ENCODE measurements around the gene APOBEC3C.
"Not testable (repeated sequence)": the region's sequence is repeated elsewhere in the genome, so short reads cannot be mapped to it uniquely, and the experiment has no call there.

Gene APOBEC3C

GRCh38 chr22:39024519-39025308 lies 10.7 kb downstream of the APOBEC3C start:
- peak in 1 of 2 donors; percentile 50 for DNase-seq

- DNase-seq = no peak
Observed at GRCh38 chr22:39026509-39027150, 12.6 kb downstream of the APOBEC3C start.

- no peak for DNase-seq
Observed at GRCh38 chr22:39027717-39028116, 13.7 kb downstream of the APOBEC3C start.

- no peak for DNase-seq
Observed at GRCh38 chr22:39028281-39028680, 14.2 kb downstream of the APOBEC3C start.

GRCh38 chr22:39029227-39029626 lies 15.2 kb downstream of the APOBEC3C start:
- no peak for DNase-seq

- DNase-seq = no peak
Observed at GRCh38 chr22:39030705-39031104, 16.6 kb downstream of the APOBEC3C start.

- not testable (repeated sequence) for DNase-seq
Observed at GRCh38 chr22:39031434-39032295, 17.6 kb downstream of the APOBEC3C start.

- not testable (repeated sequence) for DNase-seq
Observed at GRCh38 chr22:39037071-39037470, 23.0 kb downstream of the APOBEC3C start.

- DNase-seq = no peak
Observed at GRCh38 chr22:39039306-39040126, 25.5 kb downstream of the APOBEC3C start.

GRCh38 chr22:39040155-39040537 lies 26.1 kb downstream of the APOBEC3C start:
- not testable (repeated sequence) for DNase-seq

GRCh38 chr22:39040538-39041296 lies 26.7 kb downstream of the APOBEC3C start, which contains the start of gene APOBEC3F:
APOBEC3F (plus strand) TSS chr22:39040864; CDS start chr22:39040961, 97 bp downstream.
- DNase-seq = peak; percentile 78 to 87

- no peak for DNase-seq
Observed at GRCh38 chr22:39041908-39042307, 27.9 kb downstream of the APOBEC3C start.

- DNase-seq = not testable (repeated sequence)
Observed at GRCh38 chr22:39043063-39043462, 29.0 kb downstream of the APOBEC3C start.

- not testable (repeated sequence) for DNase-seq
Observed at GRCh38 chr22:39045136-39045535, 31.1 kb downstream of the APOBEC3C start.

GRCh38 chr22:39049486-39049885 lies 35.4 kb downstream of the APOBEC3C start:
- DNase-seq = not testable (repeated sequence)

- DNase-seq = not testable (repeated sequence)
Observed at GRCh38 chr22:39051844-39052495, 37.9 kb downstream of the APOBEC3C start.

GRCh38 chr22:39055658-39056057 lies 41.6 kb downstream of the APOBEC3C start:
- DNase-seq = no peak

GRCh38 chr22:39061290-39061689 lies 47.2 kb downstream of the APOBEC3C start:
- DNase-seq = not testable (repeated sequence)

GRCh38 chr22:39061951-39062350 lies 47.9 kb downstream of the APOBEC3C start:
- not testable (repeated sequence) for DNase-seq

GRCh38 chr22:39063904-39064303 lies 49.8 kb downstream of the APOBEC3C start:
- DNase-seq = not testable (repeated sequence)
